RWPE1 (cell line): ENCODE data around the gene MRPS14.
"Not testable (repeated sequence)": the region's sequence is repeated elsewhere in the genome, so short reads cannot be mapped to it uniquely, and the experiment has no call there.

Source experiments
- CTCF ChIA-PET: fragments of 350-600 bp; sonication (Branson Sonifier 250); formaldehyde crosslinking; extraction: SDS; loops from one replicate; lab custom pipeline; 2021; lab: Yijun Ruan, JAX
- POLR2A ChIA-PET: fragments of 400-600 bp; formaldehyde crosslinking; extraction: SDS; loops from one replicate; lab custom pipeline; 2020; ENCODE audit warnings: antibody characterized with exemption; ENCODE audit not compliant: low non-redundant PET; lab: Yijun Ruan, JAX
- DNase-seq: peaks from one replicate; pipeline ENCODE4 v3.0.0; 2012; ENCODE audit warnings: low spot score
- H3K27ac ChIP-seq: fragments of 450-650 bp; 2 replicates; pipeline ENCODE4 v1.5.1; 2017
- CTCF ChIP-seq: fragments of 450-650 bp; conservative IDR thresholded peaks from 2 replicates; pipeline ENCODE4 v1.5.1; 2017; ENCODE audit warnings: low read depth, mild to moderate bottlenecking

Gene MRPS14

GRCh38 chr1:175034775-175035174 lies 11.6 kb upstream of the MRPS14 start:
- TF ChIP-seq CTCF = no peak
- ChIA-PET POLR2A (no interaction called here), CTCF (interaction anchor here (0.7 kb wide), 1 partner anchor 91 kb away, joined by 6 read pairs; no protein-coding TSS in a partner anchor)
- H3K27ac ChIP-seq = no peak overlapping the region
- DNase-seq = peak; percentile 8

- TF ChIP-seq CTCF = no peak
- H3K27ac ChIP-seq = no peak overlapping the region
- no peak for DNase-seq
- CTCF ChIA-PET = interaction anchor here (0.6 kb wide), 1 partner anchor 13 kb away, joined by 3 read pairs; no protein-coding TSS in a partner anchor
- POLR2A ChIA-PET = no interaction called here
These were observed 10.7 kb upstream of the MRPS14 start for GRCh38 chr1:175033953-175034352.

GRCh38 chr1:175024773-175025172 lies 1.5 kb upstream of the MRPS14 start:
- POLR2A ChIA-PET = no interaction called here

GRCh38 chr1:175023922-175024242 lies 657 bp upstream of the MRPS14 start:
- peak overlapping the region; percentile 78 for H3K27ac ChIP-seq
- ChIA-PET POLR2A (interaction anchor here (0.7 to 1.2 kb wide), 2 partner anchors 23 to 25 kb away, joined by 4 to 6 read pairs; no protein-coding TSS in a partner anchor), CTCF (interaction anchor here (0.5 to 1.1 kb wide), 3 partner anchors 9 to 315 kb away, joined by 4 to 7 read pairs (median 5); no protein-coding TSS in a partner anchor)
- DNase-seq = not testable (repeated sequence)

More at GRCh38 chr1:175024773-175025172, 1.5 kb upstream of the MRPS14 start:
- CTCF ChIA-PET = interaction anchor here (1.2 kb wide), 1 partner anchor 121 kb away, joined by 4 read pairs; no protein-coding TSS in a partner anchor
- TF ChIP-seq CTCF = no peak
- no peak overlapping the region for H3K27ac ChIP-seq
- DNase-seq = no peak

- ChIA-PET CTCF (no interaction called here), POLR2A (no interaction called here)
- no peak overlapping the region for H3K27ac ChIP-seq
- no peak for TF ChIP-seq CTCF
- no peak for DNase-seq
These were observed 3.7 kb downstream of the MRPS14 start for GRCh38 chr1:175019524-175019923.

- no peak for TF ChIP-seq CTCF
- H3K27ac ChIP-seq = no peak overlapping the region
- ChIA-PET CTCF (interaction anchor here (0.6 to 0.7 kb wide), 2 partner anchors 10 to 55 kb away, joined by 3 to 5 read pairs; no protein-coding TSS in a partner anchor), POLR2A (no interaction called here)
- DNase-seq = no peak
These were observed 8.0 kb downstream of the MRPS14 start for GRCh38 chr1:175015243-175015642.

- CTCF ChIA-PET = no interaction called here
- no peak for TF ChIP-seq CTCF
- POLR2A ChIA-PET = no interaction called here
- H3K27ac ChIP-seq = no peak overlapping the region
- DNase-seq = no peak
These were observed 9.8 kb downstream of the MRPS14 start for GRCh38 chr1:175013445-175013844.
